HG03378 (cell line): ENCODE measurements around the gene EXOC3L4.
"Not testable (repeated sequence)": the region's sequence is repeated elsewhere in the genome, so short reads cannot be mapped to it uniquely, and the experiment has no call there.

Experiments
- ATAC-seq: cut with Tn5 transposase; IDR thresholded peaks from one replicate; pipeline ENCODE4 v1.9.1; 2021; ENCODE audit warnings: mild to moderate bottlenecking, moderate library complexity; ENCODE audit not compliant: unreplicated experiment

Gene EXOC3L4

GRCh38 chr14:103118018-103118662 is 23.6 kb downstream of the EXOC3L4 start:
- no peak for ATAC-seq

DNA sequence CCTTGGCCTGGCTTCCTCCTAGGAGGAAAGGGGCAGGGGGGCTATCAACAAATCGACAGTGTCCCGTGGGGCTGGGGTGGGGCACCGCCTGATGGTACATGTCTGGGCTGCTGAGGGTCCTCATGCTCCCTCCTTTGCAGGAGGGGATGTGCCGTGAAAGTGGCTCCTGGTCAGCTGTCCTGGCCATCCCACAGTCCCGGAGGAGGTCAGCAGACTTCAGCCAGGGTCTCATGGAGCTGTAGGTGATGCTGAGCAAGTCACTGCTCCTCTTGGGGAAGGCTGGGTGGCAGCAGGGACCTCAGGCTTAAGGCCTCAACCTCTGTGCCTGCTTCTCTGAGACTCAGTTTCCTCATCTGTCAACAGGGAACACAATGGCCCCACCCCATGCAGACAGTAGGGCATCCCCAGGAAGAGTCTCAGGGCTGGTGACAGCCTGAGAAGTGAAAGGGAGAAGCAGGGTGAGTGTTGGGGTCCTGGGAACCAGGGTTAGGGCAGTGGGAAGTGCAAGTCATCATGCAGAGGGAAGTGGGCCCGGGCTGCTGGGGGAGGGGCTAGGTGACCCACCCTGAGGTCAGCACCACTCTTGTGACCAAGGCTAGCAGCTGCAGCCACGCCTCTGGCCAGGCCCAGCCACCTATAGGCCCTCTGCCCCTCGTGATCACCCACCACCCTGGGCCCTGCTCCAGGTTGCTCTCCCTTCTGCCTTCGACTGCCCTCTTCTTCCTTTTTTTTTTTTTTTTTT is 24.3 kb downstream of the EXOC3L4 start:
- no peak for ATAC-seq

DNA sequence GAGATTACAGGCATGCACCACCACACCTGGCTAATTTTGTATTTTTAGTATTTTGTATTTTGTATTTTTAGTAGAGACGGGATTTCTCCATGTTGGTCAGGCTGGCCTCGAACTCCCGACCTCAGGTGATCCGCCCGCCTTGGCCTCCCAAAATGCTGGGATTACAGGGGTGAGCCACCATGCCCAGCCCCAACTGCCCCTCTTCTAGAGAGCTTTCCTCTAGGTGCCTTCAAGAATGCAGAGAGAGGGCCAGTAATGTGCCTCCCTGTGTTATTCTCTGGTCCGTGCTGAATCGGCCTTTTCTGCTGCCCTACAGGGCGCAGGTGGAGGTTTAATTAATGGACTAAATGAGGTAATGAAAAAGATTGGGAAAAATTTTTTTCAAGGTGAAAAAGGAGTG is 25.0 kb downstream of the EXOC3L4 start:
- ATAC-seq: not testable (repeated sequence)

DNA sequence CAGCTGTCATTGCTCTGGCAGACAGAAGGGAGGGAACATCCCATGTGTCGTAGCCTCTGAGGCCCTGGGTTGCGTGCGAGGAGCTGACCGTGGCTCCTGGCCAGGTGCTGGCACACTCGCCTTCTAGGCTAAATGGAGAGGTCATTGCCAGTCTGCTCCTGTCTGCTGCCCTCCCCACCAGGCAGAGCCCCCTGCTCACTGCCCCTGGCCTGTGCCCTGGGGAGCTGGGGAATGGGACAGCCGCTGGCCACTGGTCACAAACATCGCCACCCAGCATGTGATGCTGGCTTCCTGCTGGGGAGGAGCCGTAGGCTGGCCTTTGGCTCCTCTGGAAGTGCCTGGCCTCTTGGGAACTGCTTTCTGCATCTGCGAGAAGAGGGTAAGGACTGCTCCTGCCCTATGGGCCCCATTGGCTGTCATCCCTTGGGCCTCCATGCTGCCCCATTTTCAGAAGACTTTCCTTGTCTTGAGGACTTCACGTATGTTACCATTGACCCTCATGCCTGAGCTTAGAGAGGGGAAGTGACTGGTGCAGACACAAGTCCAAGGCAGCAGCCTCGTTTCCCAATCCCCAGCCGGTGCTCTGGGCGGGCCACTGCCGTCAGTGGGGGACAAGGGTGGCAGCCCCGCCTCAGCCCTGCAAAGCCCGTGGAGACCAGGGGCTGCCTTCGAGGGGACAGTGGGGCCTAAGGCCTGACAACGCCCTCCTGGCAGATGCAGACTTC is 26.8 kb downstream of the EXOC3L4 start:
- ATAC-seq: no peak

DNA sequence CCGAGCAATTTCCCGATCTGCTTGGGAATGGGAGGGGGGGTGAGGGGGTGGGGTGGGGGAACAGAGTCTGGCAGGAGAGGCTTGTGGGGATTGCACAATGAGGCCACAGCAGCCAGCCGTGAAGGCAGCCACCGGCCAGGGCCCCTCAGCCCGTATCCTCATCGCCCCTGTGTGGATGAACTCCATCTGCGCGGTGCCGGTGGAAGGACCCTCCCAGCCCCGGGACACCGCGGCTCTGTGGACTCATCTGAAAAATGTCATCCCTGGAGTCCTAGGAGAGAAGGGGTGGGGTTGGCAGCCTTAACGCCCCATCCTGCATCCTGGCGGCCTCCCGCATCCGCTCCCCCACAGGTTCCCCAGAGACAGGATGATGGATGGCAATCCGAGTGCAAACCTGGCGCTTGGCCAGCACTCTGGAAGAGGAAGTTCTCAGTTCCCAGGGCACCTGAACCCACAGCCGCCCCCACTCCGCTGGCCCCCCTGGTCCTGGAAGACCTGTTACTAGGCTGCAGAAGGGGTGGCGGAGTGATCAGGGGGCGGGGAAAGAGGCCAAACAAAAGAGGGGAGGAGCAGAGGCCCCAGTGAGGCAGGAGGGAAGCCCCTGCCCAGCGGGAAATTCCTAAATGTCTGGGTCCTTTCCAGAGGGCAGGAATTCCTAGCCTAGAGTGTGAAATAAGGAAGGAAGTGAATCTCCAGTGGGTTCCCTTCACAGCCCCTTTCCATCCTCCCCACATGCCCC is 27.5 kb downstream of the EXOC3L4 start:
- ATAC-seq: no peak

- ATAC-seq: no peak
Measured at GRCh38 chr14:103122585-103122946, 28.0 kb downstream of the EXOC3L4 start.

DNA sequence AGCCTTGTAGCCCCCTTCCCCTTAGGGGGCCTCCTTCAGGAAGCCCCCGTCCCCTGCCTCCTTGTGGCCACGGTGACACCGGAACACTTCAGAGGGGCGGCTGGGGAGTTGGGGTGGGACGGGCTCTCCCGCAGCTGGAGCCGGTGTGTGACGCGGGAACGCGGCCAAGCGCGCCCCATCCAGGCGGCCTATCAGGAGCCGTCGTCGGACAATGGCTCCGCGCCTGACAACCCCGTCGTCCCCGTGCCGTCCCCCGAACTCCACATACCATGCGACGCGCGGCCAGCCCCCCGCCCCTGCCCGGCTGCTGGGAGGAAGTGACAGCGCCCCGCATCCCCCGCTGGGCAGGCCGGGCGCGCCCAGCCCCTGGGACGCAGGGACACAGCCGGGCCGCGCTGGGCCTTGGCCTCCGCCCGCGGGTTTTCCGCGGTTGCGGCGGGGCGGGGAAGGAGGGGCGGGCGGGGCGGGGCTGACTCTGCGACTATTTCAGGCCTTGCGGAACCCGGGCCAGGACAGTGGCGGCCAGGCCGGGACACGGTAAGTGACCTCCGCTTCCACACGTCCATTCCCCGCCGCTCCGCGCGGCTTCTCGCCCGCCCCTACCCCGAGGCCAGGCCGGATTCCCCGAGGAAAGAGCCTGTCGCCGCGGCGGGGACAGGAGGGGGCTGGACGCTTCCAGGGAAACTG is 28.6 kb downstream of the EXOC3L4 start, which contains the start of gene TNFAIP2:
Gene TNFAIP2 (plus strand): TSS at position 515 of the 687 bp plus-strand sequence. CDS start 2,997 bp downstream, outside the sequence.
- no peak for ATAC-seq

GRCh38 chr14:103123634-103124500 is 29.3 kb downstream of the EXOC3L4 start:
- ATAC-seq: no peak

GRCh38 chr14:103124501-103125001 is 30.0 kb downstream of the EXOC3L4 start:
- ATAC-seq: no peak

DNA sequence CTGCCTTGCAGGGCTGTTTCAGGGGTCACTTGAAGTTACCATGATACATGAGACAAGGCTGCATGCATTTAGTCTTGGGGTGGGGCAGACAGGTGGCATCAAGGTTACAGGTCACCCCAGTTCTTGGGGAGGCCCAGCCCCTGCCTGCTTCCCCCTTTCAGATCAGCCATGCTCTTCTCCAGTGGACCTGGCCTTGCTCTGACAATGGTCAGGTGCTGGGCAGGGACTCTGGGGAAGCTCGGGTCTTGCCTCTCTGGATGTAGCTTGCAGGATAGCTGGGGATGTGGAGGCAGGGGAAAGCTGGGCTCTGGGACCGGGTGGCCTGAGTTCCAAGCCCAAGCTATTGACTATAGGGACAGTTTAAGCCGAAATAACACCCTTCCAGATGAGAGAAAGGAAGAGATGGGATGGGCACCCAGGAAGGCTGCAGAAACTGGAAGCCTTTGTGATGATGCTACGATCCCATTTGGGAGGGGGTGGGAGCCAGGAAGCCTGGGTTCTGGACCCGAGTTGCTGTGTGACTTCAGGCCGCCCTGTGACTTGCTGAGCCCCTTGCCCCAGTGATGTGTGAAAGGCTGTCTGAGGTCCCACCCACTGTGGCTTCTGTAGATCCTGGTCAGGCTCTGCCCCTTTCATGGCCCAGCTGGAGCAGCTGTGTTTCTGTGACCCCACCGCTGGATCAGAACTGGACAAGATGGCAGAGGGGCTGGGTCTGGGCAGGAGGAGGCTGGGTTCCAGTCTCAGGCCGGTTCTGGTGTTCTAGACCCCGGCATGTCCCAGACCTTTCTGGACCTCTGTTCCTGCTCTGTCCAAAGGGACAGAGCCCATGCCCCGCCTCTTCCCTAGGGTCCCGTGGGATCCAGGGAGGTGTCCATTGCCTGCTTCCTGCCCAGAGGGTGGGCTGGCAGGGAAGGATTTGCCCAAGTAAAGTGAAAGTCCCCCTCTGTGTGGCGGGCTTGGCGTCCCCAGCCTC is 30.9 kb downstream of the EXOC3L4 start:
- ATAC-seq: no peak

GRCh38 chr14:103126088-103126872 is 31.8 kb downstream of the EXOC3L4 start:
- ATAC-seq: no peak

GRCh38 chr14:103126873-103127304 is 32.4 kb downstream of the EXOC3L4 start:
- ATAC-seq: no peak

DNA sequence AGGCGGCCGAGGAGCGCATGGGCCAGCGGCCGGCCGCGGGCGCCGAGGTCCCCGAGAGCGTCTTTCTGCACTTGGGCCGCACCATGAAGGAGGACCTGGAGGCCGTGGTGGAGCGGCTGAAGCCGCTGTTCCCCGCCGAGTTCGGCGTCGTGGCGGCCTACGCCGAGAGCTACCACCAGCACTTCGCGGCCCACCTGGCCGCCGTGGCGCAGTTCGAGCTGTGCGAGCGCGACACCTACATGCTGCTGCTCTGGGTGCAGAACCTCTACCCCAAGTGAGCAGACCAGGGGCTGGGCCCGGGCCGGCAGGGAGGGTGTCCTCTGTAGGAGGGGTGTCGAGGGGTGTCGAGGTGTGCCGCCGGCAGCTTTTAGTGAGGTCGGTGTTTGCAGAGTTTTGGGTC is 32.8 kb downstream of the EXOC3L4 start:
- ATAC-seq: no peak

- ATAC-seq: no peak
Measured at GRCh38 chr14:103127861-103128598, 33.5 kb downstream of the EXOC3L4 start.

DNA sequence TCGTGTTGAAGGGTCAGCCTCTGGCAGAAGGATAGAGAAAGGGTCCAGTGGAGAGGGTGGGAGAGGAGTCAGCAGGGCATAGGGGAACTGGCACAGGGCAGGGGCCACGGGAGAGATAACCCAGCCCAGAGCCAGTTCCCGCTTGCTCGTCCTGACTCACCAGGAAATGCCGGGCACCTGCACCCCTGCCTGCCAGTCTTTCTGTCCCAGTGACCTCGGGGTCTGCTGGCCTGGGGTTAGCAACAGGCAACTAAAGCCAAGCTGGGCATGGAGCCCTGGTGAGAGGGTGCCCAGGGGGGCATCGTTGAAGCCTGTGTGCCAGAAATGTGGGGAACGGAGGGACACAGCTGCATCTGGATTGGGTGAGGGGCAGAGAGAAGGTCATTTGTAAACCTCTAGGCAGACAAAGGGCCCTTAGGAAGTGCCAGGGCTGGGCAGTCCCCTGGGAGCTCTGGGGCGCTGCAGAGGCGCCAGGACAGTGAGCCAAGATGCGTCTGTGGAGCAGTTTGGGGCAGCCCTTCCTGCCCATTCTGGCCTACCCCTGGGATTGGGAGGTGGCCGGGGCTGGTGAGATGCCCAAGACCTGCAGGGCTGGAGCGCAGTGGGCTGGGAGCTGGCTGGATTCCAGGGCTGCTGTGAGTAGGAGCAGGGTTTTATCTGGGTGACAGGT is 34.2 kb downstream of the EXOC3L4 start:
- no peak for ATAC-seq
